ENCODE results near the gene KSR2.

GRCh38 chr12:117885211-117885610 is 83.6 kb downstream of the KSR2 start:
- TF ChIP-seq POLR2AphosphoS5 (IDR thresholded peaks at IDR 0.05; ENCODE audit: low read depth, low read length) (no peak), TAF1 (IDR thresholded peaks at IDR 0.05; ENCODE audit: borderline replicate concordance, low read depth, low read length) (no peak)

All from GM12892 (cell line).